Smooth muscle cell (in vitro differentiated cells): Measurements from ENCODE around the gene FIBCD1. TPM values are rescaled to one million over a fixed set of nuclear protein-coding genes. Genes with fewer than 3 reads are reported as not detected.

Experiments
- DNase-seq: peaks from one replicate; lab custom pipeline; 2025; ENCODE audit not compliant: unreplicated experiment; lab: John Stamatoyannopoulos, UW
- H2AFZ ChIP-seq: fragments of 200-600 bp; sonication (generic); 2 replicates; pipeline ENCODE4 v1.6.0; 2016; ENCODE audit warnings: antibody characterized with exemption, low read depth, mild to moderate bottlenecking
- H3F3A ChIP-seq: fragments of 200-600 bp; sonication (generic); 2 replicates; pipeline ENCODE4 v1.6.0; 2017; ENCODE audit warnings: antibody characterized with exemption, low read depth
- H3K27ac ChIP-seq: fragments of 200-600 bp; sonication (generic); 2 replicates; pipeline ENCODE4 v1.5.1; 2016; ENCODE audit warnings: low read depth, mild to moderate bottlenecking
- H3K27me3 ChIP-seq: fragments of 200-600 bp; sonication (generic); 2 replicates; pipeline ENCODE4 v1.6.1; 2016; ENCODE audit warnings: low read depth, mild to moderate bottlenecking
- H3K36me3 ChIP-seq: fragments of 200-600 bp; sonication (generic); 2 replicates; pipeline ENCODE4 v1.5.1; 2016; ENCODE audit warnings: low read depth
- H3K4me1 ChIP-seq: fragments of 200-600 bp; sonication (generic); 2 replicates; pipeline ENCODE4 v1.5.1; 2016; ENCODE audit warnings: low read depth
- H3K4me2 ChIP-seq: fragments of 200-600 bp; sonication (generic); 2 replicates; pipeline ENCODE4 v1.6.0; 2016; ENCODE audit warnings: mild to moderate bottlenecking
- H3K4me3 ChIP-seq: fragments of 200-600 bp; sonication (generic); 2 replicates; pipeline ENCODE4 v1.5.1; 2016; ENCODE audit warnings: mild to moderate bottlenecking
- H3K79me2 ChIP-seq: fragments of 200-600 bp; sonication (generic); 2 replicates; pipeline ENCODE4 v1.6.0; 2016; ENCODE audit warnings: low read depth, mild to moderate bottlenecking
- H3K9ac ChIP-seq: fragments of 200-600 bp; sonication (generic); 2 replicates; pipeline ENCODE4 v1.6.0; 2016; ENCODE audit warnings: low read depth
- H3K9me3 ChIP-seq: fragments of 200-600 bp; sonication (generic); replicated peaks from 2 replicates; pipeline ENCODE4 v1.5.1; 2016; ENCODE audit warnings: low read depth
- H4K20me1 ChIP-seq: fragments of 200-600 bp; sonication (generic); 2 replicates; pipeline ENCODE4 v1.6.0; 2016; ENCODE audit warnings: low read depth
- WGBS: methylation state at CpG from one replicate; pipeline ENCODE4 v1.1.7; 2016; ENCODE audit warnings: low lambda C conversion rate; 5-methylcytosine and 5-hydroxymethylcytosine counted together
- polyA plus RNA-seq: library from polyadenylated mRNA; unstranded; fragments of >200 nt; fragmentation: Nextera tagmentation; extraction: Ambion mirVana; gene quantifications from 2 replicates; pipeline ENCODE4 v1.2.1, GENCODE V29; 2016
- total RNA-seq: library from RNA; depleted of rRNA; stranded (reverse); fragments of >200 nt; gene quantifications from 2 replicates; pipeline ENCODE4 v1.2.3, GENCODE V29; 2014
- TF ChIP-seq, protein P1 (sequence below): fragments of 200-600 bp; sonication (generic); IDR thresholded peaks from 2 replicates; pipeline ENCODE4 v1.5.1; 2017; ENCODE audit warnings: borderline replicate concordance, mild to moderate bottlenecking, antibody characterized with exemption; ENCODE audit not compliant: insufficient read depth, poor library complexity, severe bottlenecking

The FIBCD1 gene
- total and polyA plus RNA-seq, 2 experiments from 2014 or later: 1.8 to 4.7 TPM

DNA sequence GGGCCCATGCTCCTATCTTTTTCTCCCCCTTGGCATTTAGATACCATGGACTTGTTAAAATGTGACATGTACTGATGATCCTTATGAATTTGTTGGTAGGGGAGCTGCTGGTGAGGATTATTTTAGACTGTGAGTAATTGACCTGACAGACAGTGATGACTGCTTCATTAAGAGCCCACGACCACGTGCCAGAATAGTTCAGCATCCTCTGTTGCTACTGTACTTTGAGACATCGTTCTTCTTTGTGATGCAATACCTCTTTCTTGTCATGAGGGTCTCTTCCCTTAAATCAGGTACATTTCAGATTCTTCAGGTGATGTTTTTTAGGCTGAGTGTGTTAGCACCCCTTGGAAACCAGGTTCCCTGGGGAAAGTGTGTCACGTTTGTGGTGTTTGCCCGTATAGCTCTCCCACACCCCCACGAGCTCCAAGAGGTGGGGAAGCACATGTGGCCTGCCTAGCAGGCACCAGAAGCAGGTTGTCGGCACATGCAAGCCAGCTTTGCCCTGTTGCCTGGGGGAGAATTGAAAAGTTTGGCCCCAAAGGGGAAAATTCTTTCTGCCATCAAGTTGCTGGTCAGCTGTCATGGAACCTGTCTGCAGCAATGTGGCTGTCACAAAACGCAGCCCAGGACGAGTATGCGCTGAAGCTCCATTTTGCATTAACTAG, 67.5 kb downstream of the FIBCD1 start:
- Histone ChIP-seq H3K4me2 (no peak overlapping the region), H3K36me3 (peaks cover 17% of the 10 kb centered on the region)

DNA sequence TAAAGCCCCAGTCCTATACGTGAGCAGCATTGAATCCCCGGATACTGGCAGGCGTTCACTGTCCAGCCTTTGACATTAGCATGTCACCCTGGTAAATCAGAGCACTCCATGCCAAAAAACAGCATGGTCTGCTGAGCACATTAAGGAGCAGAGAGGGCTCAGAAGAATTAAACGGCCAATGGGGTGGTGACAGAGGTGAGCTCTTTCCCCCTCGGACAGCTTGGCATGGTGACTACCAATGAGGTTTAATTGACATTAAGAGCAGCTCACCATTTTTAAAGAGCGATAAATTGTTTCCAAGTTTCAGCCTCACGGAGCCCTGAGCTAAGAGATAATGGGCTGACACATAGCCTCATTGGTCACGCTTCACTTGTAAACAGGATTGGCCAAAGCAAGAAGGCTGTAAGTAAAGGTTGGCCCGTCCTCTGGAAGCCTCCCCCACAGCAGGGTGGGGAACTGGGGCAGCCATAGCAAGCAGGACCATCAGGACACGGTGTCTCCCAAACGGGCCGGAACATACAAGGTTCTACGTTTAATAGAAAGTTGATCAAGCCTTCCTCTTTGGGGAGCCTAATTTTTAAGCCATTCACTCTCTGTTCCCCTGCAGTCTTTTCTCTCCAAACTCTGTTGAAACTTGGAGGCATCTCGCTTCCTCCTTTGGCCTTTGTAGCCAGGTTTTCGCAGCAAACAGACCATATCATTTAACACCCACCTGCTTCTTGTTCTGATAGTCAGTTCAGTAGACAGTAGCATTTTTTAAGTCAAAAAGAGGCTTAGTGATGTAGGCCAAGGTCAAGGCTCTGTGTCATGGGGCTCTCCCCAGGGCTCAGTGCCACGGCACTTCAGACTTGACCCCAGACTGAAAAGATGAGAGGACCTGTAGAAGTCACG, 68.3 kb downstream of the FIBCD1 start:
- Histone ChIP-seq H3K4me2 (no peak overlapping the region), H3K36me3 (peaks cover 17% of the 10 kb centered on the region), H3K9ac (no peak overlapping the region), H2AFZ (no peak overlapping the region), H3K4me3 (no peak overlapping the region), H3K27me3 (no peaks in the 10 kb centered on the region), H3K27ac (no peak overlapping the region), H3F3A (no peaks in the 10 kb centered on the region), H3K9me3 (no peaks in the 10 kb centered on the region), H3K4me1 (no peaks in the 10 kb centered on the region), H3K79me2 (peaks cover 35% of the 10 kb centered on the region), H4K20me1 (peaks cover 89% of the 10 kb centered on the region)
- WGBS: 95% methylated on average over 17 of the region's 17 CpGs
- no peak for DNase-seq
- TF ChIP-seq, protein P1, sequence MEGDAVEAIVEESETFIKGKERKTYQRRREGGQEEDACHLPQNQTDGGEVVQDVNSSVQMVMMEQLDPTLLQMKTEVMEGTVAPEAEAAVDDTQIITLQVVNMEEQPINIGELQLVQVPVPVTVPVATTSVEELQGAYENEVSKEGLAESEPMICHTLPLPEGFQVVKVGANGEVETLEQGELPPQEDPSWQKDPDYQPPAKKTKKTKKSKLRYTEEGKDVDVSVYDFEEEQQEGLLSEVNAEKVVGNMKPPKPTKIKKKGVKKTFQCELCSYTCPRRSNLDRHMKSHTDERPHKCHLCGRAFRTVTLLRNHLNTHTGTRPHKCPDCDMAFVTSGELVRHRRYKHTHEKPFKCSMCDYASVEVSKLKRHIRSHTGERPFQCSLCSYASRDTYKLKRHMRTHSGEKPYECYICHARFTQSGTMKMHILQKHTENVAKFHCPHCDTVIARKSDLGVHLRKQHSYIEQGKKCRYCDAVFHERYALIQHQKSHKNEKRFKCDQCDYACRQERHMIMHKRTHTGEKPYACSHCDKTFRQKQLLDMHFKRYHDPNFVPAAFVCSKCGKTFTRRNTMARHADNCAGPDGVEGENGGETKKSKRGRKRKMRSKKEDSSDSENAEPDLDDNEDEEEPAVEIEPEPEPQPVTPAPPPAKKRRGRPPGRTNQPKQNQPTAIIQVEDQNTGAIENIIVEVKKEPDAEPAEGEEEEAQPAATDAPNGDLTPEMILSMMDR: no peak

More for the DNA sequence above, 67.5 kb downstream of the FIBCD1 start:
- Histone ChIP-seq H2AFZ (no peak overlapping the region), H3K4me3 (no peak overlapping the region), H3K27me3 (no peaks in the 10 kb centered on the region), H3K79me2 (peaks cover 35% of the 10 kb centered on the region), H4K20me1 (peaks cover 89% of the 10 kb centered on the region), H3K4me1 (no peaks in the 10 kb centered on the region), H3K9ac (no peak overlapping the region), H3K27ac (no peak overlapping the region), H3F3A (no peaks in the 10 kb centered on the region), H3K9me3 (no peaks in the 10 kb centered on the region)
- TF ChIP-seq, protein P1: no peak
- 93% methylated on average over 10 of the region's 10 CpGs for WGBS
- DNase-seq: no peak

- Histone ChIP-seq H3K9me3 (no peaks in the 10 kb centered on the region), H3K27ac (no peak overlapping the region), H3K4me2 (no peak overlapping the region), H3K4me1 (no peaks in the 10 kb centered on the region), H3K36me3 (peaks cover 19% of the 10 kb centered on the region), H3K79me2 (peaks cover 45% of the 10 kb centered on the region), H2AFZ (no peak overlapping the region), H3K9ac (no peak overlapping the region), H3F3A (no peaks in the 10 kb centered on the region), H3K4me3 (no peak overlapping the region), H4K20me1 (peaks cover 100% of the 10 kb centered on the region), H3K27me3 (no peaks in the 10 kb centered on the region)
- WGBS: 91% methylated on average over 8 of the region's 8 CpGs
- DNase-seq: no peak
- TF ChIP-seq, protein P1: no peak
Observed at GRCh38 chr9:130869250-130869649, 69.8 kb downstream of the FIBCD1 start.
